Panc1 (cell line): ENCODE data around the gene GDF7. TPM values are rescaled to one million over a fixed set of nuclear protein-coding genes. Genes with fewer than 3 reads are reported as not detected.

Source experiments
- ATAC-seq: fragments of 200-7000 bp; cut with Tn5 transposase; 2 replicates; pipeline ENCODE4 v1.9.1; 2020; ENCODE audit warnings: mild to moderate bottlenecking, moderate library complexity
- BruUV-seq: library from RNA; stranded (reverse); fragments of 400-500 nt; replicated peaks from 2 replicates; lab custom pipeline; 2021; lab: Mats Ljungman, UMichigan
- CTCF ChIA-PET: fragments of 300-600 bp; sonication (Branson Sonifier 250); formaldehyde crosslinking; loops from one replicate; lab custom pipeline; 2022; ENCODE audit warnings: antibody characterized with exemption; lab: Charles Lee
- POLR2A ChIA-PET: fragments of 300-600 bp; sonication (Branson Sonifier 250); formaldehyde crosslinking; loops from one replicate; lab custom pipeline; 2022; ENCODE audit warnings: antibody characterized with exemption; lab: Charles Lee
- DNase-seq: peaks from one replicate; pipeline ENCODE4 v3.0.0-alpha.2; 2010; ENCODE audit warnings: low read depth, low spot score
- H3K27ac ChIP-seq: 2 replicates; pipeline ENCODE4 v1.5.1; 2011; ENCODE audit warnings: mild to moderate bottlenecking, low read length, inconsistent platforms
- H3K27me3 ChIP-seq: fragments of 200-500 bp; sonication (Bioruptor generic); 2 replicates; pipeline ENCODE4 v1.6.0; 2014; ENCODE audit warnings: low read length, inconsistent platforms; ENCODE audit not compliant: control insufficient read depth, insufficient read depth
- H3K36me3 ChIP-seq: fragments of 200-500 bp; sonication (Bioruptor generic); 2 replicates; pipeline ENCODE4 v1.5.1; 2014; ENCODE audit warnings: inconsistent platforms, mild to moderate bottlenecking, low read length, moderate library complexity; ENCODE audit not compliant: control insufficient read depth, insufficient read depth
- H3K4me1 ChIP-seq: 2 replicates; pipeline ENCODE4 v1.5.1; 2011; ENCODE audit warnings: inconsistent platforms, mild to moderate bottlenecking, low read length, moderate library complexity; ENCODE audit not compliant: control insufficient read depth, insufficient read depth
- H3K4me3 ChIP-seq, 2 experiments: 2 replicates each; pipeline ENCODE4 v1.5.1; 2011 to 2012; ENCODE audit warnings: low read depth in 2 of 2, low read length in 2 of 2, mild to moderate bottlenecking in 2 of 2, inconsistent platforms in 1 of 2, moderate library complexity in 1 of 2
- H3K9me3 ChIP-seq: fragments of 200-500 bp; sonication (Bioruptor generic); 2 replicates; pipeline ENCODE4 v1.5.1; 2014; ENCODE audit warnings: low read depth, mild to moderate bottlenecking, inconsistent platforms, low read length, moderate library complexity; ENCODE audit not compliant: control insufficient read depth, insufficient read depth
- POLR2AphosphoS5 ChIP-seq: IDR thresholded peaks from 2 replicates; pipeline ENCODE4 v1.6.1; 2012; ENCODE audit warnings: mild to moderate bottlenecking, low read depth, low read length, moderate library complexity
- SIN3A ChIP-seq: IDR thresholded peaks from 2 replicates; pipeline ENCODE4 v1.6.1; 2012; ENCODE audit warnings: low read depth, mild to moderate bottlenecking, low read length, moderate library complexity, borderline replicate concordance; ENCODE audit not compliant: insufficient read depth
- TCF7L2 ChIP-seq: IDR thresholded peaks from 2 replicates; pipeline ENCODE4 v1.6.1; 2011; ENCODE audit warnings: mild to moderate bottlenecking, low read depth, low read length, inconsistent platforms
- in situ Hi-C: cut with HindIII; loops from 2 replicates; pipeline ENCODE4 v1.10.0; 2016; ENCODE audit warnings: low sequenced_read_pairs, low pct_unique_long_range_greater_than_20kb
- intact Hi-C: fragments of 100-400 bp; cut with micrococcal nuclease; formaldehyde crosslinking; loops from one replicate; pipeline ENCODE4 v1.10.0; 2022; ENCODE audit not compliant: unreplicated experiment
- total RNA-seq: library from RNA; stranded (reverse); gene quantifications from one replicate; pipeline ENCODE4 v1.2.1, GENCODE V29; 2021; ENCODE audit not compliant: unreplicated experiment
- TF ChIP-seq, protein P1 (sequence below): fragments of 450-650 bp; IDR thresholded peaks from 2 replicates; pipeline ENCODE4 v1.5.1; 2017; ENCODE audit warnings: mild to moderate bottlenecking
- TF ChIP-seq, protein P2 (sequence below), 2 experiments: IDR thresholded peaks; 2 replicates each; pipeline ENCODE4 v1.6.1; 2011 to 2012; ENCODE audit warnings: low read depth in 2 of 2, control low read depth in 1 of 2, low read length in 1 of 2, mild to moderate bottlenecking in 1 of 2, moderate library complexity in 1 of 2; ENCODE audit not compliant: insufficient read depth in 1 of 2

The GDF7 gene
- total RNA-seq, 1 experiment from 2014 or later, result not detected

DNA sequence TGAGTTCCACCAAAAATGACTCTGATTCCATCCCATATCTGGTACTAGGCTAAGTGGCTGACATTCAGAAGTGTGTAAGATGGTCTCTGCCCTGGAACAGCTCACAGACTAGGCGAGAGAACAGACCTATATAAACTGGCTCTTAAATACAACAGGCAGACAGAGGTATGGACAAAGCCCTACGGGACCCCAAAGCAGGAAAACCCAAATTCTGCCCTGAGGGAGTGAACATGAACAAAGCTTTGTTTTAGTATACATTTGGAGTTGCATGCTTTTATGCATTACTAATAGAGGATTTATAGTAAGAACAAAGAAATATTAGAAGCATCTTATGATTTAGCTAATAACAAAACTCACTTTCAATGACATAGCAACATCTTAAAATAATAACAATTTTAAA, 25.1 kb downstream of the GDF7 start:
- Histone ChIP-seq H3K36me3 (no peaks in the 10 kb centered on the region), H3K27me3 (no peaks in the 10 kb centered on the region), H3K9me3 (no peaks in the 10 kb centered on the region), H3K27ac (no peak overlapping the region), H3K4me3 (no peak overlapping the region), H3K4me1 (no peaks in the 10 kb centered on the region)
- in situ Hi-C loops (no loop called here), intact Hi-C loops (no loop called here)
- ChIA-PET POLR2A (no interaction called here), CTCF (no interaction called here)
- no TSS peak for BruUV-seq
- DNase-seq (no peak), ATAC-seq (no peak)
- TF ChIP-seq POLR2AphosphoS5 (no peak), SIN3A (no peak), TCF7L2 (no peak)
- TF ChIP-seq, protein P1, sequence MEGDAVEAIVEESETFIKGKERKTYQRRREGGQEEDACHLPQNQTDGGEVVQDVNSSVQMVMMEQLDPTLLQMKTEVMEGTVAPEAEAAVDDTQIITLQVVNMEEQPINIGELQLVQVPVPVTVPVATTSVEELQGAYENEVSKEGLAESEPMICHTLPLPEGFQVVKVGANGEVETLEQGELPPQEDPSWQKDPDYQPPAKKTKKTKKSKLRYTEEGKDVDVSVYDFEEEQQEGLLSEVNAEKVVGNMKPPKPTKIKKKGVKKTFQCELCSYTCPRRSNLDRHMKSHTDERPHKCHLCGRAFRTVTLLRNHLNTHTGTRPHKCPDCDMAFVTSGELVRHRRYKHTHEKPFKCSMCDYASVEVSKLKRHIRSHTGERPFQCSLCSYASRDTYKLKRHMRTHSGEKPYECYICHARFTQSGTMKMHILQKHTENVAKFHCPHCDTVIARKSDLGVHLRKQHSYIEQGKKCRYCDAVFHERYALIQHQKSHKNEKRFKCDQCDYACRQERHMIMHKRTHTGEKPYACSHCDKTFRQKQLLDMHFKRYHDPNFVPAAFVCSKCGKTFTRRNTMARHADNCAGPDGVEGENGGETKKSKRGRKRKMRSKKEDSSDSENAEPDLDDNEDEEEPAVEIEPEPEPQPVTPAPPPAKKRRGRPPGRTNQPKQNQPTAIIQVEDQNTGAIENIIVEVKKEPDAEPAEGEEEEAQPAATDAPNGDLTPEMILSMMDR, result no peak
- TF ChIP-seq, protein P2, sequence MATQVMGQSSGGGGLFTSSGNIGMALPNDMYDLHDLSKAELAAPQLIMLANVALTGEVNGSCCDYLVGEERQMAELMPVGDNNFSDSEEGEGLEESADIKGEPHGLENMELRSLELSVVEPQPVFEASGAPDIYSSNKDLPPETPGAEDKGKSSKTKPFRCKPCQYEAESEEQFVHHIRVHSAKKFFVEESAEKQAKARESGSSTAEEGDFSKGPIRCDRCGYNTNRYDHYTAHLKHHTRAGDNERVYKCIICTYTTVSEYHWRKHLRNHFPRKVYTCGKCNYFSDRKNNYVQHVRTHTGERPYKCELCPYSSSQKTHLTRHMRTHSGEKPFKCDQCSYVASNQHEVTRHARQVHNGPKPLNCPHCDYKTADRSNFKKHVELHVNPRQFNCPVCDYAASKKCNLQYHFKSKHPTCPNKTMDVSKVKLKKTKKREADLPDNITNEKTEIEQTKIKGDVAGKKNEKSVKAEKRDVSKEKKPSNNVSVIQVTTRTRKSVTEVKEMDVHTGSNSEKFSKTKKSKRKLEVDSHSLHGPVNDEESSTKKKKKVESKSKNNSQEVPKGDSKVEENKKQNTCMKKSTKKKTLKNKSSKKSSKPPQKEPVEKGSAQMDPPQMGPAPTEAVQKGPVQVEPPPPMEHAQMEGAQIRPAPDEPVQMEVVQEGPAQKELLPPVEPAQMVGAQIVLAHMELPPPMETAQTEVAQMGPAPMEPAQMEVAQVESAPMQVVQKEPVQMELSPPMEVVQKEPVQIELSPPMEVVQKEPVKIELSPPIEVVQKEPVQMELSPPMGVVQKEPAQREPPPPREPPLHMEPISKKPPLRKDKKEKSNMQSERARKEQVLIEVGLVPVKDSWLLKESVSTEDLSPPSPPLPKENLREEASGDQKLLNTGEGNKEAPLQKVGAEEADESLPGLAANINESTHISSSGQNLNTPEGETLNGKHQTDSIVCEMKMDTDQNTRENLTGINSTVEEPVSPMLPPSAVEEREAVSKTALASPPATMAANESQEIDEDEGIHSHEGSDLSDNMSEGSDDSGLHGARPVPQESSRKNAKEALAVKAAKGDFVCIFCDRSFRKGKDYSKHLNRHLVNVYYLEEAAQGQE (IDR thresholded peaks at IDR 0.05; ENCODE audit: insufficient read depth in 1 of 2, low read depth in 2 of 2, low read length in 1 of 2), result no peak

DNA sequence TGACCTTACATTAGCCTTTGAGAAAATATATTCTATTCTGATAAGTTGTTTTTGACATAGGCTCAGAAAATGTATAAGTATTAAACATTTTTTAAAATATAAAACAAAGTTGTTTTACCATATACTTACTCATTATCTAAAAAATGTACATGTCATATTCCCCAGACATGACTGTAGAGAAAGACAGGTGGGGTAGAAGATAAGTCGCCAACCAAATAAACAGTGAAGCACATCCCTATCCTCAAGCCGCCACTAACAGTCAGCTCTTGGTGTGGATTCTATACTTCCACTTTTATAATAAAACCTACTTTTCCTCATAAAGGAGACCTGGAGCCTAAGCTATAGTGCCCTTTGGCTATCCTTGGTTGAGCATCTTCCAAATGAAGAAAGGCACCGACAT, 26.4 kb downstream of the GDF7 start:
- TF ChIP-seq SIN3A (no peak), POLR2AphosphoS5 (no peak), TCF7L2 (no peak)
- TF ChIP-seq, protein P1, result no peak
- TF ChIP-seq, protein P2 (IDR thresholded peaks at IDR 0.05; ENCODE audit: insufficient read depth in 1 of 2, low read depth in 2 of 2, low read length in 1 of 2), result no peak
- H3K4me1 ChIP-seq, result no peaks in the 10 kb centered on the region
- CTCF ChIA-PET, result no interaction called here
- no peak for ATAC-seq
- H3K27ac ChIP-seq, result no peak overlapping the region
- no peaks in the 10 kb centered on the region for H3K9me3 ChIP-seq
- H3K27me3 ChIP-seq, result no peaks in the 10 kb centered on the region
- no peak for DNase-seq
- intact Hi-C loops, result no loop called here
- no peak overlapping the region for H3K4me3 ChIP-seq
- POLR2A ChIA-PET, result no interaction called here
- in situ Hi-C loops, result no loop called here
- H3K36me3 ChIP-seq, result no peaks in the 10 kb centered on the region
- no TSS peak for BruUV-seq
